PC-3 (cell line): Measurements from ENCODE around the gene AGPAT3.

Experiments
- CTCF ChIP-seq: fragments of 300-600 bp; sonication (generic); conservative IDR thresholded peaks from 2 replicates; pipeline ENCODE4 v1.5.1; 2017; ENCODE audit warnings: antibody characterized with exemption, low read depth, mild to moderate bottlenecking, low read length
- EZH2 ChIP-seq: fragments of 300-600 bp; sonication (generic); IDR thresholded peaks from one replicate; pipeline ENCODE4 v1.6.1; 2017; ENCODE audit warnings: antibody characterized with exemption, mild to moderate bottlenecking, low read length; ENCODE audit not compliant: unreplicated experiment
- EZH2phosphoT487 ChIP-seq: fragments of 300-600 bp; sonication (generic); IDR thresholded peaks from 2 replicates; pipeline ENCODE4 v1.6.1; 2018; ENCODE audit warnings: mild to moderate bottlenecking, antibody characterized with exemption, low read length, borderline replicate concordance

- TF ChIP-seq CTCF: no peak
- no peak for TF ChIP-seq EZH2
- TF ChIP-seq EZH2phosphoT487: no peak
These were observed 70.0 kb downstream of the AGPAT3 start for GRCh38 chr21:43934716-43935705.
